Spleen (tissue), 11 donors: ENCODE measurements around the gene CASP6. TPM values are rescaled to one million over a fixed set of nuclear protein-coding genes. Genes with fewer than 3 reads are reported as not detected.

Experiments used
- DNase-seq: peaks from one replicate; pipeline ENCODE4 v3.0.0-alpha.2; 2020
- H3K27ac ChIP-seq, 8 donors: fragments of 200-600 bp; sonication (generic) in 7 of 8; 1 replicate in 4 of 8; 2 replicates in 4 of 8; pipeline versions ENCODE4 v1.5.0 to v1.8.0; 2016 to 2021; ENCODE audit warnings: inconsistent platforms in 4 of 8, mild to moderate bottlenecking in 4 of 8, moderate library complexity in 1 of 8
- H3K27me3 ChIP-seq, 7 donors: fragments of 200-600 bp; sonication (generic) in 6 of 7; replicated peaks in 1 of 7; 1 replicate in 4 of 7; 2 replicates in 3 of 7; pipeline versions ENCODE4 v1.5.0 to v1.8.0; 2016 to 2021; ENCODE audit warnings: inconsistent platforms in 3 of 7, mild to moderate bottlenecking in 1 of 7
- H3K36me3 ChIP-seq, 6 donors: fragments of 200-600 bp; sonication (generic) in 5 of 6; 1 replicate in 4 of 6; 2 replicates in 2 of 6; pipeline versions ENCODE4 v1.5.0 to v1.8.0; 2016 to 2021; ENCODE audit warnings: inconsistent platforms in 2 of 6
- H3K4me1 ChIP-seq, 6 donors: fragments of 200-600 bp; sonication (generic) in 5 of 6; 1 replicate in 3 of 6; 2 replicates in 3 of 6; pipeline versions ENCODE4 v1.5.0 to v1.8.0; 2016 to 2021; ENCODE audit warnings: inconsistent platforms in 3 of 6
- H3K4me3 ChIP-seq, 8 donors: fragments of 200-600 bp; sonication (generic) in 7 of 8; 1 replicate in 4 of 8; 2 replicates in 4 of 8; pipeline versions ENCODE4 v1.5.0 to v1.8.0; 2016 to 2021; ENCODE audit warnings: inconsistent platforms in 4 of 8, mild to moderate bottlenecking in 4 of 8, moderate library complexity in 2 of 8
- H3K9me3 ChIP-seq, 8 donors: fragments of 200-600 bp; sonication (generic) in 7 of 8; 1 replicate in 4 of 8; 2 replicates in 4 of 8; pipeline versions ENCODE4 v1.5.0 to v1.8.0; 2016 to 2021; ENCODE audit warnings: inconsistent platforms in 4 of 8
- POLR2A ChIP-seq, 3 donors: fragments of 450-650 bp; IDR thresholded peaks; one replicate each; pipeline ENCODE4 v1.5.1; 2017; ENCODE audit warnings: antibody characterized with exemption in 3 of 3, mild to moderate bottlenecking in 1 of 3
- POLR2AphosphoS5 ChIP-seq, 3 donors: sonication (generic); formaldehyde crosslinking; IDR thresholded peaks; one replicate each; pipeline ENCODE4 v1.5.1; 2017; ENCODE audit warnings: antibody characterized with exemption in 3 of 3
- WGBS, 5 donors: extraction: QIAGEN DNeasy Blood & Tissue Kit in 3 of 5; methylation state at CpG; one replicate each; pipeline versions ENCODE4 v1.1.5 to v1.1.7; 2013 to 2018; 5-methylcytosine and 5-hydroxymethylcytosine counted together
- intact Hi-C: fragments of 100-400 bp; cut with DNase I; formaldehyde crosslinking; loops from one replicate; pipeline ENCODE4 v1.15.0; 2023; ENCODE audit warnings: low total_unique reads
- polyA plus RNA-seq, 3 donors: library from polyadenylated mRNA; stranded (reverse); fragments of 200-250 nt; gene quantifications; one replicate each; pipeline ENCODE4 v1.2.1, GENCODE V29; 2013
- total RNA-seq, 7 donors: library from RNA; depleted of rRNA in 3 of 7; stranded (reverse); fragments of >200 nt in 3 of 7; fragmentation: NEBNext Ultra II Directional in 4 of 7; extraction: Animal tissue kit (Norgen Biotek cat#: 25700) in 4 of 7; gene quantifications; one replicate each; pipeline versions ENCODE4 v1.1.0 to v1.2.1, GENCODE V29; 2016 to 2021
- TF ChIP-seq, protein P1 (sequence below), 11 experiments: fragments of 200-600 bp in 7 of 11; fragments of 450-650 bp in 4 of 11; sonication (generic) in 4 of 11; IDR thresholded peaks in 8 of 11; conservative IDR thresholded peaks in 3 of 11; 1 replicate in 7 of 11; 2 replicates in 4 of 11; pipeline versions ENCODE4 v1.4.0 to v1.8.0; 2016 to 2021; ENCODE audit warnings: antibody characterized with exemption in 11 of 11, inconsistent platforms in 4 of 11, mild to moderate bottlenecking in 1 of 11
- donor health status: healthy with polysubstance abuse.
- donor health status: DM: no; HTN: no; CAD: no; lungs with moderate emphysema.
- donor health status: DM: no; HTN: no; CAD: no.
- donor health status: Bipolar disorder and iron deficiency.
- donor health status: healthy.
- donor health status: DM: no; HTN: no; CAD: no.
- donor health status: DM: yes; HTN: yes; CAD: no.

CASP6 gene
- total and polyA plus RNA-seq, 10 donors: 7.7 to 34.5 (median 14.6) TPM

DNA sequence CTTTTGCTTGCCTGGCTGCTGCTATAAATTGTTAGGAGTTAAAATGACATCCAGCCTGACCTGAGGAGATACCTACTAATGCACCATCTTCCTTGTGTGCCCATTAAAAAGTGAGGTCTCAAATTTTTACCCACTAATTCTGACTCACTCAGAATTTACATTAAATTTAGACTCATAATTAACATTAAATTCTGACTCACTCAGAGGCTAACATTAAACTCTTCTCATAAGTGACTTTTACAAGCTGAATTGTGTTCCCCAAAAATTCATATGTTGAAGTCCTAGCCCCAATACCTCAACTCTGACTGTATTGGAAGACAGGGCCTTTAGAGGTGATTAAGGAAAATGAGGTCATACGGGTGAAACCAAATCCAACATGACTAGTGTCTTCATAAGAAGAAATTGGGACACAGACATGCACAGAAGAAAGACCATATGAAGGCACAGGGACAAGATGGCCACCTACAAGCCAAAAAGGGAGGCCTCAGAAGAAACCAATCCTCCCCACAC, 11.8 kb downstream of the CASP6 start:
- peaks cover 0 to 96% (median 28%) of the 10 kb centered on the region in 6 donors for H3K36me3 ChIP-seq
- intact Hi-C loops: no loop called here

GRCh38 chr4:109690690-109691410, 12.4 kb downstream of the CASP6 start:
- peaks cover 0 to 18% (median 6%) of the 10 kb centered on the region in 6 donors for H3K4me1 ChIP-seq
- no peak for DNase-seq
- no peaks in the 10 kb centered on the region for H3K9me3 ChIP-seq
- peaks cover 0 to 96% (median 31%) of the 10 kb centered on the region in 6 donors for H3K36me3 ChIP-seq
- intact Hi-C loops: no loop called here
- WGBS, 5 donors: 62 to 73% (median 68%) methylated on average over 6 of the region's 6 CpGs
- no peak for TF ChIP-seq POLR2AphosphoS5 (IDR thresholded peaks at IDR 0.05)
- no peak for TF ChIP-seq POLR2A (IDR thresholded peaks at IDR 0.05)
- TF ChIP-seq, protein P1, sequence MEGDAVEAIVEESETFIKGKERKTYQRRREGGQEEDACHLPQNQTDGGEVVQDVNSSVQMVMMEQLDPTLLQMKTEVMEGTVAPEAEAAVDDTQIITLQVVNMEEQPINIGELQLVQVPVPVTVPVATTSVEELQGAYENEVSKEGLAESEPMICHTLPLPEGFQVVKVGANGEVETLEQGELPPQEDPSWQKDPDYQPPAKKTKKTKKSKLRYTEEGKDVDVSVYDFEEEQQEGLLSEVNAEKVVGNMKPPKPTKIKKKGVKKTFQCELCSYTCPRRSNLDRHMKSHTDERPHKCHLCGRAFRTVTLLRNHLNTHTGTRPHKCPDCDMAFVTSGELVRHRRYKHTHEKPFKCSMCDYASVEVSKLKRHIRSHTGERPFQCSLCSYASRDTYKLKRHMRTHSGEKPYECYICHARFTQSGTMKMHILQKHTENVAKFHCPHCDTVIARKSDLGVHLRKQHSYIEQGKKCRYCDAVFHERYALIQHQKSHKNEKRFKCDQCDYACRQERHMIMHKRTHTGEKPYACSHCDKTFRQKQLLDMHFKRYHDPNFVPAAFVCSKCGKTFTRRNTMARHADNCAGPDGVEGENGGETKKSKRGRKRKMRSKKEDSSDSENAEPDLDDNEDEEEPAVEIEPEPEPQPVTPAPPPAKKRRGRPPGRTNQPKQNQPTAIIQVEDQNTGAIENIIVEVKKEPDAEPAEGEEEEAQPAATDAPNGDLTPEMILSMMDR (IDR thresholded peaks at IDR 0.05 in 8 of 11, conservative IDR thresholded peaks at IDR 0.05 in 3 of 11): no peak
- H3K27me3 ChIP-seq: no peaks in the 10 kb centered on the region
- peak overlapping the region in 5 of 8 donors; percentile 2 to 71 (median 37) for H3K27ac ChIP-seq
- no peak overlapping the region for H3K4me3 ChIP-seq

More for the DNA sequence above, 11.8 kb downstream of the CASP6 start:
- Histone ChIP-seq H3K27ac (peak overlapping the region in 4 of 8 donors; percentile 2 to 71 (median 50)), H3K9me3 (no peaks in the 10 kb centered on the region), H3K27me3 (no peaks in the 10 kb centered on the region), H3K4me3 (no peak overlapping the region), H3K4me1 (peaks cover 0 to 18% (median 6%) of the 10 kb centered on the region in 6 donors)
- TF ChIP-seq, protein P1 (IDR thresholded peaks at IDR 0.05 in 8 of 11, conservative IDR thresholded peaks at IDR 0.05 in 3 of 11): no peak
- TF ChIP-seq POLR2AphosphoS5 (IDR thresholded peaks at IDR 0.05) (no peak), POLR2A (IDR thresholded peaks at IDR 0.05) (no peak)
- 78 to 97% (median 92%) methylated on average over 1 of the region's 1 CpG for WGBS, 5 donors
- DNase-seq: no peak

DNA sequence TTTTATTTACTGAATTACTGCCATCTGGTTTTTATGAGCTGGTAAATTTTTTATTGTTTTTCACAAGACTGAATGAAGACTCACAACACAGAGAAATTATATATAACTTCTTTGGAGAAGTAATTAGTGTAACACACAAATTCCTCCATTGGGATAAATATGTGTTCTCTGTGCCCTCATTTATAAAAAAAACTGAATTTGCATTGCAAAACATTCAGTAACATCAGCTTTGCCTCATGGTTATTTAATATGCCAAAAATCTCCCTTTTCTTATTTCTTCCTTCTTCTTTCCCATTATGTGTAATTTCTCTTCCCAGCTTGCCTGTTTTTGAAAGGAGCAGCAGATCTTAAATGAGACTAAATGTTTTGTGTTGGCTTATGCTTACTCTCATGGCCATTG, 18.5 kb downstream of the CASP6 start:
- Histone ChIP-seq H3K27me3 (no peaks in the 10 kb centered on the region), H3K4me3 (no peak overlapping the region), H3K4me1 (no peaks in the 10 kb centered on the region), H3K36me3 (peaks cover 0 to 75% (median 12%) of the 10 kb centered on the region in 6 donors), H3K9me3 (no peaks in the 10 kb centered on the region), H3K27ac (no peak overlapping the region)
- TF ChIP-seq POLR2AphosphoS5 (IDR thresholded peaks at IDR 0.05): no peak
- TF ChIP-seq, protein P1 (IDR thresholded peaks at IDR 0.05 in 8 of 11, conservative IDR thresholded peaks at IDR 0.05 in 3 of 11): no peak
- TF ChIP-seq POLR2A (IDR thresholded peaks at IDR 0.05): no peak
- DNase-seq: no peak
- intact Hi-C loops: no loop called here

DNA sequence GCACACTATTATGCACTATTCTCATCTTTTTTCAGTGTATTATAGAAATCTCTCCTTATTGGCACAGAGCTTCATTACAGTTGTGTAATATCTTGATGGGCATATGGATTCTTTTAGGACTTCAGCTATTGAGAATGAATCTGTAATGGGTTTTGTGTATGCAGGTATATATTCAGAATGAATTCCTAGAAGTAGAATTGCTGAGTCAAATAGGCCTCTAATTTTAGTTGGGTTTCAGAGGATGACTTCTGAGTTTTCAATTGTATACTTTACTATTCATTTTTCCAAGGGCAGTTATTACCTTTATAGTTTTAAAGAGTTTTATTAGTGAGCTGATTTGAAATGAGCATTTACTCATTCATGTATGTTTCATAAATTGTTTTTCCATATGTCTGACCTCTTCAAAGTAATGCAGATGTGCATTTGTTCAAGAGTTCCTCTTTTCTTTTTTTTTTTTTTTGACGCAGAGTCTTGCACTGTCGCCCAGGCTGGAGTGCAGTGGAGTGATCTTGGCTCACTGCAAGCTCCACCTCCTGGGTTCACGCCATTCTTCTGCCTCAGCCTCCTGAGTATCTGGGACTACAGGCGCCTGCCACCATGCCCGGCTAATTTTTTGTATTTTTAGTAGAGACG, 19.5 kb downstream of the CASP6 start:
- Histone ChIP-seq H3K4me3 (no peak overlapping the region), H3K36me3 (peaks cover 0 to 65% (median 12%) of the 10 kb centered on the region in 6 donors), H3K4me1 (no peaks in the 10 kb centered on the region), H3K9me3 (peaks cover 0 to 3% (median 0%) of the 10 kb centered on the region in 8 donors), H3K27me3 (no peaks in the 10 kb centered on the region), H3K27ac (no peak overlapping the region)
- no peak for TF ChIP-seq POLR2A (IDR thresholded peaks at IDR 0.05)
- intact Hi-C loops: no loop called here
- WGBS, 5 donors: 67 to 81% (median 72%) methylated on average over 5 to 6 of the region's 6 CpGs
- no peak for DNase-seq
